GM12872 (cell line): ENCODE results near the gene BMP5.

Experiments
- TF ChIP-seq, protein P1 (sequence below): IDR thresholded peaks from 3 replicates; pipeline ENCODE4 v1.5.1; 2011; ENCODE audit warnings: low read depth, mild to moderate bottlenecking, low read length, moderate library complexity; ENCODE audit not compliant: insufficient read depth

BMP5 gene

DNA sequence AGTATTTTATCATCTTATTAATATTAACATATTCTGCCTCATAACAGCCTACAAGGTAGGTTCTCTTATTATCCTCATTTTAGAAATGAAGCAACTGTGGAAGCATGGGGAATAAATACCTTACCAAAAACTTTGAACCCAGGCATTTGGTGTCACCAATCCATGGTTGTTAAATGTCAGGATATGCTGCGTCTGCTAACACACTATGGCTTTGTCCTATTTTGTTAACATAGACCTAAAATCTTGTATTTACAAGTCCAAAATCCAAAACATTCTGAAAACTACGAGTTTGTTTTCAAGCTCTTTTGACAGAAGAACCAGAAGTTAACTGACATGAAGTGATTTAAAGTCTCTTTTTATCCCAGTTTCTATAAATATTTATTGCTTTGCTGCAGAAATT lies 53.4 kb downstream of the BMP5 start:
- TF ChIP-seq, protein P1, sequence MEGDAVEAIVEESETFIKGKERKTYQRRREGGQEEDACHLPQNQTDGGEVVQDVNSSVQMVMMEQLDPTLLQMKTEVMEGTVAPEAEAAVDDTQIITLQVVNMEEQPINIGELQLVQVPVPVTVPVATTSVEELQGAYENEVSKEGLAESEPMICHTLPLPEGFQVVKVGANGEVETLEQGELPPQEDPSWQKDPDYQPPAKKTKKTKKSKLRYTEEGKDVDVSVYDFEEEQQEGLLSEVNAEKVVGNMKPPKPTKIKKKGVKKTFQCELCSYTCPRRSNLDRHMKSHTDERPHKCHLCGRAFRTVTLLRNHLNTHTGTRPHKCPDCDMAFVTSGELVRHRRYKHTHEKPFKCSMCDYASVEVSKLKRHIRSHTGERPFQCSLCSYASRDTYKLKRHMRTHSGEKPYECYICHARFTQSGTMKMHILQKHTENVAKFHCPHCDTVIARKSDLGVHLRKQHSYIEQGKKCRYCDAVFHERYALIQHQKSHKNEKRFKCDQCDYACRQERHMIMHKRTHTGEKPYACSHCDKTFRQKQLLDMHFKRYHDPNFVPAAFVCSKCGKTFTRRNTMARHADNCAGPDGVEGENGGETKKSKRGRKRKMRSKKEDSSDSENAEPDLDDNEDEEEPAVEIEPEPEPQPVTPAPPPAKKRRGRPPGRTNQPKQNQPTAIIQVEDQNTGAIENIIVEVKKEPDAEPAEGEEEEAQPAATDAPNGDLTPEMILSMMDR: no peak

DNA sequence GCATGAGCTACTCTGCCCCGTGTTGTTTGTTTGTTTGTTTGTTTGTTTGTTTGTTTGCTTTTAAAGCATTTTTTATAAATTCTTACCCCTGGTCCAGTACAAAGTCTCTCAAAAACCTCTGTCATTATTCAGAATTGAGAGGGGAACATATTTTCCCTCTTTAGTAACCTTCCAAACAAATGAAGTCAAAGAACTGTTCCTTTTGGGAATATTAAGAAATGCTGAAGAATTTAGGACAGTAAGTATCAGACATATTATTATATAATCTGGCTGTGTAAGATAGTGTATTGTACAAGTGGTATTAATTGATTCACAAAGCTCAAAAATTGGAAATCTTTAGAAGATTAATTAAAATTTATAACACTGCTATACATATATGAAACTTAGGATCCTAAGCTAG lies 54.7 kb downstream of the BMP5 start:
- TF ChIP-seq, protein P1: no peak

DNA sequence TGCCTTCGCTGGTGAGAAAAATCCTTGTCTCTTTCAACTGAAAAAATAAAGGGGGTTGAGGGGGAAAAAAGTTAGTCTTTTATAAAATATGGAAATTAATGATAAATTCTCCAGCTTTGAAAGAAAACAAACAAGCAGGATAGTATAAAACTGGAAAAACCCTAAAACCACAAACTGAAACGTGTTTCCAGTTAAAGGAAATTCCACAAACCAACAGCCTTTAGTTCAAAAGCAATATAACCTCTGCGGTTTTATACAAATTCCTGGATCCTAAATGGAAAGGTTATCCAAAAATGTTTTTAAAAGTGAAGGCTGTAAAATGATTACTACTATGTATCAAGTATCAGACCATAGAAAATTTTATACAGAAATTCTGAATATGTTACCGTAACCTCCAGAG lies 55.6 kb downstream of the BMP5 start:
- TF ChIP-seq, protein P1: no peak

DNA sequence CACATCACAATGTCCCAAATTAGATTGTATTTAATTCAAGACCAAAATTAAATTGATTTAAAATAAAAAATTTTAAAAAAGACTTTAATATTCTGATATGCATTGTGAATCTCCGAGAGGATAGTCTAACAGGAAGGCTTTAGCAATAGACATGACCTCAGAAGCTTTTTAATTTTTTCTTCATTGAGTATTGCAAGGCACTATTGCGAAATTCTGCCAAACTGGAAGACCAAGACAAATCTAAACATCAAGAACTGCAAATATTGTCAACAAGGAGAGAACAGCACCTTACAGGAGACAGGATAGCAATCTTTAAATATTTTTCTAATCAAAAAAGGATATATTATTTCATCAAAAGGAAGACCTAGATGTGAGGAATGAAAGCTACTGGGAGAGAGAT lies 56.9 kb downstream of the BMP5 start:
- TF ChIP-seq, protein P1: no peak

DNA sequence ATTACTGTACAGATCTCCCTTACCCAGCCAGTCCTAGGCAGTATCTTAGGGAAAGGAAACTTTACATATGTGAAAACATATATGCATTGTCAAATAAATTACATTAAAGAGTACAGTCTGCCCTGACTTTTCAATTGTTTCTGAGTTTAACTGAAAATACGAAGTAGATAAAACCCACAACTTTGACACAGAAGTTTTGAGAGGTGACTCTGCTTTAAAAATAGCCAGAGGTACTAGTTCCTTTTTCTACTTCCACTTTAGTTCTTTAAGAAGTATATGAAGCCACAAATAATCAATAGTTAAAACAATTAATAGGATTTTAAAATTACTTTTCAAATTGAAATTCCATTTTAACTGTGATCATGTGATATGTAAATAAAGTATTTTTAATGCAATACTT lies 62.9 kb downstream of the BMP5 start:
- TF ChIP-seq, protein P1: no peak

DNA sequence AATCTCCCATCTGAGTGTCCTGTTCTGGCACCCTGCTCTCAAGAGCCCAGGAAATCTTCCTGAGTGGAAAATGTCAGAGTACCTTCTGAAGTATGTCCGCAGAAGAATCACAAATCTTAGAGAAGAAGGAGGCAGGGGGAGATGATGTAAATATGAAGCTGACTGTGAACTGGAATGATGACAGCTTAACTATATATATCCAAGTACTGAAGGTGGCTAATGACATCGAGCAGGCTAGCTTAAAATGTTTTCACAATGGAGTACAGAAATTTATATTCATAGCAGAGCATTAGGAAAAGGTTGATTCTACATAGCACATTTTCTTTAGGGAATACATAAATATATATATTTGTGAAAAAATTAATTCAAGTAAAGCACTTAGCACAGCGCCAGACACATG lies 64.3 kb downstream of the BMP5 start:
- TF ChIP-seq, protein P1: no peak

DNA sequence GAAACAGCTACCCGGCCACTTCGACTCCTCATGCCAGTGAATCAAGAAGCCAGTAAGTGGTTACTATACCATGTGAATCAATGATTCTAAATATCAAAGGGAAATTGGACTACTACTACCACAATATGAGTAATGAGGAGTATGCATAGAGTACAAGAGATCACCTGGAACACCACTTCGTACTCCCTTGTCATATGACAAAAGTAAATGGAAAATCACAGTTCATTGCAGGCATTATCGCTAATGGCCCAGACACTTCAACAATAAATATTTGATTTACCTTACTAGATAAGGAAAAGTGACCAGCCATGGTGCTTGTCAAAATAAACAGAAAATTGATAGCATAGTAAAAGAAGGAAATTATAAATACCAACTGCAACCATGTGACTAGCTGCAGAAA lies 73.1 kb downstream of the BMP5 start:
- TF ChIP-seq, protein P1: no peak

DNA sequence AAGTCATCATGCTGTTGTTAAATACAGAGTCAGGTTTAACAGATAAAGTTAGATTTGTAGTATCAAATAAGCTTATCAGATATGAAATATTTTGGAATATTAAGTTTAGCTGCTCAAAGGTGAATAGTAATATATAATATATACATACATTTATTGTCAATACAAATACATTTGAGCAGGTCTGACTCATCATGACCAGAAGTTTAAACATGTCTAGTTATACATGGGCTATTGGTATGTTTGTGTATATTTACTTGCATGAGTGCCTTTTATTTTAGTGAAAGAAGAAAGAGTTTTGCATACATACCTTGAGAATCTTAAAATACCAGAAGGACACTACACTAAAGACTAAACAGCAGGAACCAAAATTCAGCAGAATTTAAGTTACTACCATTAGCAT lies 76.8 kb downstream of the BMP5 start:
- TF ChIP-seq, protein P1: no peak
